GM12891 (cell line): Measurements from ENCODE around the gene PANK2.

ENCODE experiments used
- PAX5 ChIP-seq: IDR thresholded peaks from 2 replicates; pipeline ENCODE4 v1.6.1; 2011; ENCODE audit warnings: low read length, moderate library complexity, mild to moderate bottlenecking; ENCODE audit not compliant: insufficient read depth, severe bottlenecking
- POLR2A ChIP-seq: IDR thresholded peaks from 2 replicates; pipeline ENCODE4 v1.6.1; 2011; ENCODE audit warnings: low read depth, low read length, control low read depth
- POLR2AphosphoS5 ChIP-seq: IDR thresholded peaks from 2 replicates; pipeline ENCODE4 v1.6.1; 2011; ENCODE audit warnings: low read depth, low read length, control low read depth
- POU2F2 ChIP-seq: IDR thresholded peaks from 2 replicates; pipeline ENCODE4 v1.6.1; 2011; ENCODE audit warnings: low read depth, mild to moderate bottlenecking, control low read depth, low read length, moderate library complexity
- SPI1 ChIP-seq: IDR thresholded peaks from 2 replicates; pipeline ENCODE4 v1.6.1; 2011; ENCODE audit warnings: low read depth, low read length, control low read depth
- TAF1 ChIP-seq: IDR thresholded peaks from 2 replicates; pipeline ENCODE4 v1.6.1; 2011; ENCODE audit warnings: low read depth, low read length, control low read depth

DNA sequence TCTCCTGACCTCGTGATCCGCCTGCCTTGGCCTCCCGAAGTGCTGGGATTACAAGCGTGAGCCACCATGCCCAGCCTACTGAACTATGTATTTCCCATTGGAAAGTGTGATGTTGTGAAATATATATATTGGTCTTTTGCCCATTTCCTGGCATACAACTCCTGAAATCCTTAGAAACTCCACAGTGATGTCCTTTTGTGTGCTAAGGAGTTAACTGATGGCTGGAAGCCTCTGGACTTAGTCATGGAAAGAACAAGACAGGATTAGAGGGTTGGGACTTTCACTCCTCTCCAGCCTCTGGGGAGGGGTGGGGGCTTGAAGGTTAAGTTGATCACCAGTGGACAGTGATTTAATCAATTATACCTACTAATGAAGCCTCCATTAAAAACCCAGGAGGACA lies 7.1 kb downstream of the PANK2 start:
- TF ChIP-seq POLR2AphosphoS5 = no peak
- TF ChIP-seq POLR2A = no peak
- no peak for TF ChIP-seq TAF1
- TF ChIP-seq SPI1 = no peak
- TF ChIP-seq POU2F2 = no peak
- no peak for TF ChIP-seq PAX5
